ENCODE measurements around the gene MACROD2. TPM values are rescaled to one million over a fixed set of nuclear protein-coding genes. Genes with fewer than 3 reads are reported as not detected.

The MACROD2 gene
- total and polyA plus RNA-seq, 2 donors (not counting 1 experiment from before 2014, with no cell fraction given): 5.3 to 6.7 TPM

DNA sequence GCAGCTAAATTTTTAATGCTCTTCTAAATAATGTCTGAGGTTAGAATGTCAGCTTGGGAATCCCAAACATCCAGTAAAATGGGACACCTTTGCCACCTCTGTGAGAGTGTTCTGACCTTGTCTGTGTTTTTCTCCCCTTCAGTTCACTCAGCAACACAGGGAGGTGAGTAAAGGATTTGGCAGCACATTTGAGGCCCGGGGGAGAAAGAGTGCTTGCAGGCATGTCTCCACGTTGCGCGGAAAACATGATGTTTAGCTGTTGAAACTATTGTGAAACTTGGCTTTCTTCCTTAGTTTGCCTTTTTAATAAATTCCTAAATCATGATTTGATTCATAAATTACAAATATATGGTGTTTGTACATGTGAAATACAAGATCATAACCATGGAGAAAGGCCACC, 1049.9 kb downstream of the MACROD2 start:
- Mint-ChIP-seq H3K4me3 (no peak overlapping the region), H3K9me3 (ENCODE audit: insufficient read depth) (no peaks in the 10 kb centered on the region), H3K4me1 (no peaks in the 10 kb centered on the region), H3K27me3 (peaks cover 2% of the 10 kb centered on the region), H3K27ac (no peak overlapping the region)
- TF ChIP-seq CTCF (IDR thresholded peaks at IDR 0.05) (no peak), EZH2 (IDR thresholded peaks at IDR 0.05; ENCODE audit: borderline replicate concordance, insufficient read depth, low read depth, low read length, poor library complexity, severe bottlenecking) (no peak)
- no peaks in the 10 kb centered on the region for H3K79me2 ChIP-seq (ENCODE audit: control insufficient read depth, insufficient read depth, low read length)
- H3K4me1 ChIP-seq (ENCODE audit: control insufficient read depth in 2 of 2, insufficient read depth in 2 of 2, low read length in 2 of 2): no peaks in the 10 kb centered on the region
- ChIA-PET CTCF (no interaction called here), POLR2A (no interaction called here)
- no peak overlapping the region for H3K9ac ChIP-seq (ENCODE audit: low read length)
- no peak overlapping the region for H2AFZ ChIP-seq (ENCODE audit: insufficient read depth, low read depth, low read length, poor library complexity, severe bottlenecking)
- ATAC-seq (ENCODE audit: low read depth) (no peak), DNase-seq (no peak)
- H3K4me3 ChIP-seq (ENCODE audit: control extremely low read depth in 1 of 5, extremely low read depth in 1 of 5, insufficient read depth in 1 of 5, low read depth in 2 of 5, low read length in 4 of 5): no peak overlapping the region
- H3K27ac ChIP-seq (ENCODE audit: low read length in 2 of 2): no peak overlapping the region
- intact Hi-C loops (cut with micrococcal nuclease): no loop called here
- H3K9me3 ChIP-seq (ENCODE audit: control extremely low read depth in 1 of 3, control insufficient read depth in 2 of 3, insufficient read depth in 1 of 3, low read length in 2 of 3): no peaks in the 10 kb centered on the region
- no peaks in the 10 kb centered on the region for H4K20me1 ChIP-seq (ENCODE audit: control insufficient read depth, insufficient read depth, low read length, poor library complexity, severe bottlenecking)
- H3K36me3 ChIP-seq (replicated peaks in 1 of 2; ENCODE audit: control extremely low read depth in 1 of 2, control insufficient read depth in 1 of 2, extremely low read depth in 1 of 2, insufficient read depth in 2 of 2, low read length in 1 of 2): no peaks in the 10 kb centered on the region
- no peak overlapping the region for H3K4me2 ChIP-seq (replicated peaks; ENCODE audit: low read depth, low read length, poor library complexity, severe bottlenecking)
- no peaks in the 10 kb centered on the region for H3K27me3 ChIP-seq (replicated peaks in 1 of 4; ENCODE audit: control extremely low read depth in 1 of 4, control insufficient read depth in 3 of 4, insufficient read depth in 4 of 4, low read length in 3 of 4)
- no CpG with 5 or more reads among the region's 4 CpGs for WGBS (ENCODE audit: insufficient coverage)

DNA sequence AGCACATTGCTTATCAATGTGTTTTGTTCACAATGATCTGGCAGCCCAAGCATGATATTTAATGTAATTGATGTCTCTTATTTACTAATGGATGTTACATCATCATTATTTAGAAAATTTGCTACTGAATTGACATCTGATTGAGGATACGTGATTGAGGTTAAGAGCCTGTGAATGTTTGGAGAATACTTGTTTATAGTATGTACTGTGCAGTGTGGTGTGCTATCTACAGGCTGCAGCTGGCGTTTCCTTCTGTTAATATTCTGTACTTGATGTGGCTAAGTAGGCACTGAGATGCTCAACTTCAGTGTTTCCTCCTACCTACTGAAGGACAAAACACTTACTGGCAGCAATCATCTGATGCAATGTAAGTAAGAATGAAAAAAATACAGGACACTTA, 1051.7 kb downstream of the MACROD2 start:
- DNase-seq: no peak
- no peak overlapping the region for H3K4me2 ChIP-seq (replicated peaks; ENCODE audit: low read depth, low read length, poor library complexity, severe bottlenecking)
- H3K36me3 ChIP-seq (replicated peaks in 1 of 2; ENCODE audit: control extremely low read depth in 1 of 2, control insufficient read depth in 1 of 2, extremely low read depth in 1 of 2, insufficient read depth in 2 of 2, low read length in 1 of 2): no peaks in the 10 kb centered on the region
- no peaks in the 10 kb centered on the region for H3K9me3 ChIP-seq (ENCODE audit: control extremely low read depth in 1 of 3, control insufficient read depth in 2 of 3, insufficient read depth in 1 of 3, low read length in 2 of 3)
- WGBS (ENCODE audit: insufficient coverage): 18% methylated on average over 2 of the region's 2 CpGs
- no peaks in the 10 kb centered on the region for H3K79me2 ChIP-seq (ENCODE audit: control insufficient read depth, insufficient read depth, low read length)
- no peak overlapping the region for H3K4me3 Mint-ChIP-seq
- no peak overlapping the region for H3K9ac ChIP-seq (ENCODE audit: low read length)
- CTCF ChIA-PET: no interaction called here
- no peaks in the 10 kb centered on the region for H3K4me1 Mint-ChIP-seq
- H3K9me3 Mint-ChIP-seq (ENCODE audit: insufficient read depth): no peaks in the 10 kb centered on the region
- H2AFZ ChIP-seq (ENCODE audit: insufficient read depth, low read depth, low read length, poor library complexity, severe bottlenecking): no peak overlapping the region
- no peak for ATAC-seq (ENCODE audit: low read depth)
- no peaks in the 10 kb centered on the region for H3K27me3 Mint-ChIP-seq
- no peak overlapping the region for H3K27ac ChIP-seq (ENCODE audit: low read length in 2 of 2)
- no peak overlapping the region for H3K27ac Mint-ChIP-seq
- TF ChIP-seq CTCF (IDR thresholded peaks at IDR 0.05) (no peak), EZH2 (IDR thresholded peaks at IDR 0.05; ENCODE audit: borderline replicate concordance, insufficient read depth, low read depth, low read length, poor library complexity, severe bottlenecking) (no peak)
- POLR2A ChIA-PET: no interaction called here
- H3K4me3 ChIP-seq (ENCODE audit: control extremely low read depth in 1 of 5, extremely low read depth in 1 of 5, insufficient read depth in 1 of 5, low read depth in 2 of 5, low read length in 4 of 5): no peak overlapping the region
- intact Hi-C loops (cut with micrococcal nuclease): no loop called here
- no peaks in the 10 kb centered on the region for H3K4me1 ChIP-seq (ENCODE audit: control insufficient read depth in 2 of 2, insufficient read depth in 2 of 2, low read length in 2 of 2)
- no peaks in the 10 kb centered on the region for H3K27me3 ChIP-seq (replicated peaks in 1 of 4; ENCODE audit: control extremely low read depth in 1 of 4, control insufficient read depth in 3 of 4, insufficient read depth in 4 of 4, low read length in 3 of 4)
- H4K20me1 ChIP-seq (ENCODE audit: control insufficient read depth, insufficient read depth, low read length, poor library complexity, severe bottlenecking): no peaks in the 10 kb centered on the region
